NCI-H774 (cell line): Measurements from ENCODE around the gene CDCP2.
A peak's percentile ranks its signal among the peaks of the same experiment; 100 is the strongest.

ENCODE experiments used
- DNase-seq: peaks from one replicate; lab custom pipeline; 2025; lab: John Stamatoyannopoulos, UW

The CDCP2 gene

GRCh38 chr1:54136963-54137533 lies 15.8 kb downstream of the CDCP2 start:
- DNase-seq = no peak

- DNase-seq = no peak
Measured at GRCh38 chr1:54136269-54136896, 16.4 kb downstream of the CDCP2 start.

- no peak for DNase-seq
Measured at GRCh38 chr1:54135436-54136120, 17.2 kb downstream of the CDCP2 start.

GRCh38 chr1:54134295-54134694 lies 18.5 kb downstream of the CDCP2 start:
- DNase-seq = no peak

GRCh38 chr1:54132495-54132894 lies 20.3 kb downstream of the CDCP2 start:
- DNase-seq = no peak

GRCh38 chr1:54131419-54131818 lies 21.4 kb downstream of the CDCP2 start:
- no peak for DNase-seq

GRCh38 chr1:54129858-54130257 lies 22.9 kb downstream of the CDCP2 start:
- DNase-seq = no peak

- DNase-seq = no peak
Measured at GRCh38 chr1:54127594-54128300, 25.1 kb downstream of the CDCP2 start.

- no peak for DNase-seq
Measured at GRCh38 chr1:54126271-54126815, 26.5 kb downstream of the CDCP2 start.

GRCh38 chr1:54125386-54126070 lies 27.3 kb downstream of the CDCP2 start:
- no peak for DNase-seq

- DNase-seq = no peak
Measured at GRCh38 chr1:54124906-54125305, 27.9 kb downstream of the CDCP2 start.

- peak; percentile 62 for DNase-seq
Measured at GRCh38 chr1:54124472-54124871, 28.3 kb downstream of the CDCP2 start.

- DNase-seq = no peak
Measured at GRCh38 chr1:54122992-54123391, 29.8 kb downstream of the CDCP2 start.

- no peak for DNase-seq
Measured at GRCh38 chr1:54122135-54122751, 30.6 kb downstream of the CDCP2 start.

GRCh38 chr1:54121482-54122134 lies 31.2 kb downstream of the CDCP2 start:
- DNase-seq = peak; percentile 71

GRCh38 chr1:54120698-54121481 lies 31.9 kb downstream of the CDCP2 start:
- DNase-seq = no peak

GRCh38 chr1:54120018-54120697 lies 32.6 kb downstream of the CDCP2 start:
- DNase-seq = no peak

GRCh38 chr1:54118704-54119103 lies 34.1 kb downstream of the CDCP2 start:
- no peak for DNase-seq

- DNase-seq = no peak
Measured at GRCh38 chr1:54117815-54118563, 34.8 kb downstream of the CDCP2 start.
